HL-60 (cell line): ENCODE data around the gene TPST1.
"Not testable (repeated sequence)": the region's sequence is repeated elsewhere in the genome, so short reads cannot be mapped to it uniquely, and the experiment has no call there.

Experiments
- DNase-seq, 2 experiments: peaks; one replicate each; pipeline ENCODE4 v3.0.0-alpha.2; 2010 to 2020; ENCODE audit warnings: low read depth in 1 of 2, low spot score in 1 of 2
- H3K27ac ChIP-seq: fragments of 250-450 bp; sonication (Bioruptor Pico); replicated peaks from 2 replicates; pipeline ENCODE4 v1.5.1; 2020; ENCODE audit warnings: mild to moderate bottlenecking, moderate library complexity
- H3K27me3 ChIP-seq: fragments of 250-450 bp; sonication (Bioruptor Pico); 2 replicates; pipeline ENCODE4 v1.5.1; 2021; ENCODE audit warnings: mild to moderate bottlenecking, moderate library complexity; ENCODE audit not compliant: insufficient read depth, poor library complexity, severe bottlenecking
- H3K4me3 ChIP-seq: replicated peaks from 2 replicates; pipeline ENCODE4 v1.5.1; 2011; ENCODE audit warnings: mild to moderate bottlenecking, control low read depth, low read length; ENCODE audit not compliant: insufficient read depth
- GABPA ChIP-seq: IDR thresholded peaks from 2 replicates; pipeline ENCODE4 v1.6.1; 2012; ENCODE audit warnings: low read depth
- POLR2AphosphoS5 ChIP-seq: IDR thresholded peaks from 2 replicates; pipeline ENCODE4 v1.6.1; 2012; ENCODE audit warnings: low read depth
- SPI1 ChIP-seq: IDR thresholded peaks from 2 replicates; pipeline ENCODE4 v1.6.1; 2012; ENCODE audit warnings: low read depth, mild to moderate bottlenecking, borderline replicate concordance
- TF ChIP-seq, protein P1 (sequence below): IDR thresholded peaks from one replicate; pipeline ENCODE4 v1.5.1; 2011; ENCODE audit warnings: low read length, control low read depth, inconsistent platforms; ENCODE audit not compliant: insufficient read depth
- TF ChIP-seq, protein P2 (sequence below): IDR thresholded peaks from 2 replicates; pipeline ENCODE4 v1.6.1; 2012; ENCODE audit warnings: low read depth; ENCODE audit not compliant: insufficient replicate concordance

Gene TPST1

DNA sequence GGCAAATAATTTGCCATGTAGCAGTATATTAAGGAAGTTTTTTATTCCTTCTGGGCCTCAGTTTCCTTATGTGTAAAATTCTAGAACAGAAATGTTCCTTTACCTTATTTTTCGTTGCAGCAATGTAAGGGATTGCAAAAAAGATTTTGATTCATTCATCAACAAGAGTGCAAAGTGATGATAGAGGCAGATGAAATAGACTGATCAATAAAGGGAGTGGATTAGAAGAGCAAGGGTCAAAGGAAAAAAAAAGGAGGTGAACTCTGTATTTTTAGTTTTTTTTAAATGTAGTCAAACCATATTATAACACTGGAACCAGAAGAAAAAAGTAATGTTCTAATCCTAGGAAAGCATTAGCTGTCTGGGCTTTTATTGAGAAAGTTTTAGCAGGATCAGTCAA is 14.7 kb downstream of the TPST1 start:
- DNase-seq, result no peak
- TF ChIP-seq POLR2AphosphoS5 (no peak), SPI1 (no peak), GABPA (no peak)
- TF ChIP-seq, protein P1, sequence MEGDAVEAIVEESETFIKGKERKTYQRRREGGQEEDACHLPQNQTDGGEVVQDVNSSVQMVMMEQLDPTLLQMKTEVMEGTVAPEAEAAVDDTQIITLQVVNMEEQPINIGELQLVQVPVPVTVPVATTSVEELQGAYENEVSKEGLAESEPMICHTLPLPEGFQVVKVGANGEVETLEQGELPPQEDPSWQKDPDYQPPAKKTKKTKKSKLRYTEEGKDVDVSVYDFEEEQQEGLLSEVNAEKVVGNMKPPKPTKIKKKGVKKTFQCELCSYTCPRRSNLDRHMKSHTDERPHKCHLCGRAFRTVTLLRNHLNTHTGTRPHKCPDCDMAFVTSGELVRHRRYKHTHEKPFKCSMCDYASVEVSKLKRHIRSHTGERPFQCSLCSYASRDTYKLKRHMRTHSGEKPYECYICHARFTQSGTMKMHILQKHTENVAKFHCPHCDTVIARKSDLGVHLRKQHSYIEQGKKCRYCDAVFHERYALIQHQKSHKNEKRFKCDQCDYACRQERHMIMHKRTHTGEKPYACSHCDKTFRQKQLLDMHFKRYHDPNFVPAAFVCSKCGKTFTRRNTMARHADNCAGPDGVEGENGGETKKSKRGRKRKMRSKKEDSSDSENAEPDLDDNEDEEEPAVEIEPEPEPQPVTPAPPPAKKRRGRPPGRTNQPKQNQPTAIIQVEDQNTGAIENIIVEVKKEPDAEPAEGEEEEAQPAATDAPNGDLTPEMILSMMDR, result no peak
- TF ChIP-seq, protein P2, sequence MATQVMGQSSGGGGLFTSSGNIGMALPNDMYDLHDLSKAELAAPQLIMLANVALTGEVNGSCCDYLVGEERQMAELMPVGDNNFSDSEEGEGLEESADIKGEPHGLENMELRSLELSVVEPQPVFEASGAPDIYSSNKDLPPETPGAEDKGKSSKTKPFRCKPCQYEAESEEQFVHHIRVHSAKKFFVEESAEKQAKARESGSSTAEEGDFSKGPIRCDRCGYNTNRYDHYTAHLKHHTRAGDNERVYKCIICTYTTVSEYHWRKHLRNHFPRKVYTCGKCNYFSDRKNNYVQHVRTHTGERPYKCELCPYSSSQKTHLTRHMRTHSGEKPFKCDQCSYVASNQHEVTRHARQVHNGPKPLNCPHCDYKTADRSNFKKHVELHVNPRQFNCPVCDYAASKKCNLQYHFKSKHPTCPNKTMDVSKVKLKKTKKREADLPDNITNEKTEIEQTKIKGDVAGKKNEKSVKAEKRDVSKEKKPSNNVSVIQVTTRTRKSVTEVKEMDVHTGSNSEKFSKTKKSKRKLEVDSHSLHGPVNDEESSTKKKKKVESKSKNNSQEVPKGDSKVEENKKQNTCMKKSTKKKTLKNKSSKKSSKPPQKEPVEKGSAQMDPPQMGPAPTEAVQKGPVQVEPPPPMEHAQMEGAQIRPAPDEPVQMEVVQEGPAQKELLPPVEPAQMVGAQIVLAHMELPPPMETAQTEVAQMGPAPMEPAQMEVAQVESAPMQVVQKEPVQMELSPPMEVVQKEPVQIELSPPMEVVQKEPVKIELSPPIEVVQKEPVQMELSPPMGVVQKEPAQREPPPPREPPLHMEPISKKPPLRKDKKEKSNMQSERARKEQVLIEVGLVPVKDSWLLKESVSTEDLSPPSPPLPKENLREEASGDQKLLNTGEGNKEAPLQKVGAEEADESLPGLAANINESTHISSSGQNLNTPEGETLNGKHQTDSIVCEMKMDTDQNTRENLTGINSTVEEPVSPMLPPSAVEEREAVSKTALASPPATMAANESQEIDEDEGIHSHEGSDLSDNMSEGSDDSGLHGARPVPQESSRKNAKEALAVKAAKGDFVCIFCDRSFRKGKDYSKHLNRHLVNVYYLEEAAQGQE, result no peak

DNA sequence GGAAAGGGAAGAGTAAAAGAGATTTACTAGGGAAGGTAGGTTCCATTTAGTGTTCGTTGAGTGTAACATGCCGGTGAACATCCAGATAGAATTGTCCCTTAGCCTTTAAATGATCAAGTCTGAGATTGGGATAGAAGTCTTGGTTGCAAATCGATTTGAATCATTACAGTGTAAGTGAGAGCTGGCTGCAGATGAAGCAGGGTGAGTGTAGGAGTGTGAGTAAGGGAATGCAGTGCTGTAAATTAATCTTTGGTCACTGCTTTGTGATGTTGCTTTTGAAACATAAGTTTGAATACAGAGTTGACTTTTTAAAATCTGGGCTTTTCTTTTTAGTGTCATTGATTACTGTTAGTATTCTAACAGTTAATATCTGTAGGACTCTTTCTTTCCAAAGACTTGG is 16.3 kb downstream of the TPST1 start:
- TF ChIP-seq POLR2AphosphoS5 (no peak), GABPA (no peak), SPI1 (no peak)
- TF ChIP-seq, protein P2, result no peak
- TF ChIP-seq, protein P1, result no peak
- DNase-seq, result no peak
- Histone ChIP-seq H3K4me3 (no peak overlapping the region), H3K27me3 (no peaks in the 10 kb centered on the region), H3K27ac (no peak overlapping the region)

More for the DNA sequence above, 14.7 kb downstream of the TPST1 start:
- Histone ChIP-seq H3K4me3 (no peak overlapping the region), H3K27ac (no peak overlapping the region), H3K27me3 (no peaks in the 10 kb centered on the region)

DNA sequence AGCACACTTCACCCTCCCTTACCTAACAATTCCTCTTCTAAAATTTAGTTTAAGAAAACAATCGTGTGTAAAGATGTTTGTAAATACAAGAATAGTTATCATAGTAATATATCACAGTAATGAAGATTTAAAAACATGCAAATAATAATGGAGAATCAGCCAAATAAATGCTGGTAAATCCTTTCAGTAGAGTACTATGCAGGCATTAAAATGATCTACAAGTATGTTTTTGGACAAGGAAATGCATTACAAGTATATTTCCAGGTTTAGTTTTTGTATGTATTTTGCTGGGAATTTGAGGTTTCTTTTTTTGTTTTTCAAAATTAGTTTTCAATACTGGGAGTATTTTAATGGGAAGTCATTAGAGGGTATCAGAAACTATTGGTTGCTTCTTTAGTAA is 22.7 kb downstream of the TPST1 start:
- no peak overlapping the region for H3K27ac ChIP-seq
- H3K4me3 ChIP-seq, result no peak overlapping the region
- no peaks in the 10 kb centered on the region for H3K27me3 ChIP-seq
- TF ChIP-seq, protein P2, result no peak
- no peak for TF ChIP-seq POLR2AphosphoS5
- TF ChIP-seq, protein P1, result no peak
- TF ChIP-seq SPI1, result no peak
- no peak for TF ChIP-seq GABPA
- no peak for DNase-seq

DNA sequence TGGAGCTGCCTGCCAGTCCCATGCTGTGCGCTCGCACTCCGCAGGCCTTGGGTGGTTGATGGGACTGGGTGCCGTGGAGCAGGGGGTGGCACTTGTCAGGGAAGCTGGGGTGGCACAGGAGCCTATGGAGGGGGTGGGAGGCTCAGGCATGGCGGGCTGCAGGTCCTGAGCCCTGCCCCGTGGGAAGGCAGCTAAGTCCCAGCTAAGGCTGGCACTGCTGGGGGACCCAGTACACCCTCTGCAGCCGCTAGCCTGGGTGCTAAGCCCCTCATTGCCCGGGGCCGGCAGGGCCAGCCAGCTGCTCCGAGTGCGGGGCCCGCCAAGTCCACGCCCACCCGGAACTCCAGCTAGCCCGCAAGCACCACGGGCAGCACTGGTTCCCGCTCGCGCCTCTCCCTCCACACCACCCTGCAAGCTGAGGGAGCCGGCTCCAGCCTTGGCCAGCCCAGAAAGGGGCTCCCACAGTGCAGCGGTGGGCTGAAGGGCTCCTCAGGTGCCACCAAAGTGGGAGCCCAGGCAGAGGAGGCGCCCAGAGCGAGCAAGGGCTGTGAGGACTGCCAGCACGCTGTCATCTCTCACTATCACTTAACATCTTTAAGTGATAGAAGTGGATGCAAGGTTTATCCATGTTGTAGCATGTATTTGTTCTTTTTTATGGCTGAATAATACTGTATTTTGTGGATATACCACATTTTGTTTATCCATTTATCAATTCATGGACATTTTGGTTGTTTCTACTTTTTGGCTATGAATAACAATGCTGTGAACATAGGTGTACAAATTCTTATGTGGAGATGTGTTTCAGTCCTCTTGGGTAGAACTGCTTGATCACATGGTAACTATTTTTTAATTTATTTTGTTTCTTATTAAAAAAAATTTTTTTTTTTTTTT is 26.4 kb downstream of the TPST1 start:
- H3K4me3 ChIP-seq, H3K27ac ChIP-seq, H3K27me3 ChIP-seq, DNase-seq: not testable (repeated sequence)
